Measurements from ENCODE around the gene SLC25A23. TPM values are rescaled to one million over a fixed set of nuclear protein-coding genes. Genes with fewer than 3 reads are reported as not detected.

SLC25A23 gene
- total RNA-seq, result 31.8 and 32.2 TPM in 2 replicates

DNA sequence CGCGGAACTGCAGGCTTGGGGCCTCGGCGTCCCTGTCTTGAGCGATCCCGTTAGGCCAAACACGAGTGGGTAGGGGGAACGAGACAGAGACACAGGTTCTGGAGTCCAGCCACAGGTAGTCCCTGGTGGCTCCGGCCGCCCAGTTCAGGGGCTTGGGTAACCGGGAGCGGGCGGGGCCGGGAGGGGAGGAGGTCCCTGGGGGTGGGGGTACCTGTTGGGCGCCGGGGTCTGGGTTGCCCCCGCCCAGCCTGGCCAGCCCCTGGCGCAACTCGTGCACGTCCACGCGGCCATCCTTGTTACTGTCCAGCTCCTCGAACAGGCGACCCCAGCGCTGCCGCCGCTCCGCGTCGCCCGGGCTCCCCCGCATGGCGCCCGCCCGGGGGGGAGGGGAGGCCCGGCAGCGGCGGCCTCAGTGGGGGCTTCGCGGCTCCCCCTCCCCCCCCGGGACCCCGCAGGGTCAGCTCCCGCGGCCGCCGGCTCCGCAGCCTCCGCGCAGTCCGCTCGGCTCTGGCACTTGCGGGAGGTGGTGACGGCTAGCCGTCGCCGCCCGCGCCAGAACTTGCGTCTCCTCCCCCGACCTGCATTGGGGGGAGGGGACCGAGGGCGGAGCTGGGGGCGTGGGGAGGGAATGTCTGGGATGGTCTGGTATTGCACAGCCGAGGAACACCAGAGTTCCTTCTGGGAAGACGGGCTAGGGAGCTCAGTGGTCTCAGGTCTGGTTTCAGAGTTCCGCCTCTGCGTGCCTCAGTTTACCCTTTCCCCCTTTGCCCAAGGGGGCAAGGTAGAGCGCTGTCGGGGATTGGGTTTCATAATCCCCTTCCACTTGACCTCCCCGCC, at the start of gene SLC25A23:
Gene SLC25A23 (minus strand): TSS at position 531 of the 837 bp plus-strand sequence. CDS start 164 bp downstream, at position 367.

DNA sequence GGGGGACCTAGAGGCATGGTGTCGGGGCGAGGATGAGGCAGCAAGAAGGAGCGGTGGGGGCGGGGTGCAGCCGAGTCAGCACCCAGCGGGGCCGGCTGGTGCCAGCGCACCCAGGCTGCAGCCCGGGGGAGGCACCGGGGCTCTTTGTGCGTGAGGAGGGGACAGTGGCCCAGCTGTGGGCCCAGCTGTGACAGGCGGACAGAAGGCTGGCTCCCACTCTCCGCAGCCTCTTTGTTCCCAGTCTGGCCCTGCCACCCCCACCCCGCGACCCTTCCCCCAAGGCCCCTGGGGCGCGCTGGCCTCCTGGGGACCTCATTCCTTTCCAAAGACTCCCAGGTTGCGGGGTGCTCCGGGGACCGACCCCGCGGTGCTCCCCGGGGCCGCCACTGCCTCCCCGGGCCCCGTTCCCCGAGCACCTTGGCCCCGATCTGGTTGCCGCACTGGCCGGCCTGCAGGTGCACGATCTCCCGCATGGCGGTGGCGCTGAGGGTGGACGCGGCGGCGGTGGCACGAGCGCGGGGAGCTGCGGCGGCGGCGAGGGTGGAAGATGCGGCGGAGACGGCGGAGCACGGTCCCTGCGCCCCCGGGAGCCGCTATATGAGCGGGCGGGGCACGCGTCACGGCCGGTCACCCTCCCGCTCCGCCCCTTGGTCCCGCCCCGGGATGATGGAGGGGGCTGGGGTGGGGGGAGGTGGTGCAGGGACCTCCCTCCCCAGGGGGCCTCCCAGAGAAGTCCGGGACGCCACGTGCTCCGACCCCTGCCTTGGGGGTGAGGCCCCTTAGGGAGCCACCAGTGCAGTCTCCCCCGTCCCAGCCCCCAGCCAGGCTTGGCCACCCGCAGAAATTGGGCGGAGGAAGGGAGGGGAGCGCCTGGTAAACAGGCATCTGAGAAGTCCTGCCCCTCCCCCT, 42.4 kb upstream of the SLC25A23 start, which contains the start of gene TUBB4A:
Gene TUBB4A (minus strand): TSS at position 570 of the 909 bp plus-strand sequence. CDS start 97 bp downstream, at position 473.

DNA sequence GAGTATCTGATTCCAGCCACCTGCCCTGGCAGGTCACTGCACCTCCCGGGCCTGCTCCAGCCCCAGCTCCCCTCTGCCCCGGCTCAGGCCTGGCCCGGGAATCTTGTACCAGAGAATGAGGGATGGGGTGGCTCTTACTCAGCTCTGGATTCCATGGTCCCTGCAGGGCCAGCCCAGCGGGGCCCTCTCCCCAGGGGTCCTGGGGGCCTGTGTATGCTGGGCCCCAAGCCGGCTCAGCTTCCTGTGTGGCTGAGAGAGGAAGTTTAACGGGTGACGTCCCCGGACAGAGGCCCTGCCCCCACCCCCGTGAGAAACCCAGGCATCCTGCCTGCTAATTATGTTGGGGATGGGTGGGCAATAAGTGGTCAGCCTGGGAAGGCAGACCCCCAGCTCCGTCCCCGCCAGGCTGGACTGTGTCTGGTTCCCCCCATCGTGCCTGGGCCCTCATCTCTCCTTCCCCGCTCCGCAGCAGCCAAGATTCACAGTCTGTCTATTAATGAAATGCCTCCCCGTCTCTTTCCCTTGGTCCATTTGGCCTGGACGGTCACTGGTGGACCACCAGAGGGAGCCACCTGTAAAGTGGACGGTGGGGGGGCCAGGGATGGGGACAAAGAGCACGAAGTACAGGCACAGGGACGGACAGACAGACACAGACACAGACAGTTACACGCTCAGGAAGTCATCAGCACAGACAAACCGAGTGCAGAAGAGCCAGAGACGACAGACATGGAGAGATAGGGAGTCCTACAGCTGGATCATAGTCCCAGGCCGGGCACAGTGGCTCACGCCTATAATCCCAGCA, 22.1 kb upstream of the SLC25A23 start, which contains the start of gene DENND1C:
Gene DENND1C (minus strand): TSS at position 247 of the 802 bp plus-strand sequence. CDS start 92 bp downstream, at position 155.

DNA sequence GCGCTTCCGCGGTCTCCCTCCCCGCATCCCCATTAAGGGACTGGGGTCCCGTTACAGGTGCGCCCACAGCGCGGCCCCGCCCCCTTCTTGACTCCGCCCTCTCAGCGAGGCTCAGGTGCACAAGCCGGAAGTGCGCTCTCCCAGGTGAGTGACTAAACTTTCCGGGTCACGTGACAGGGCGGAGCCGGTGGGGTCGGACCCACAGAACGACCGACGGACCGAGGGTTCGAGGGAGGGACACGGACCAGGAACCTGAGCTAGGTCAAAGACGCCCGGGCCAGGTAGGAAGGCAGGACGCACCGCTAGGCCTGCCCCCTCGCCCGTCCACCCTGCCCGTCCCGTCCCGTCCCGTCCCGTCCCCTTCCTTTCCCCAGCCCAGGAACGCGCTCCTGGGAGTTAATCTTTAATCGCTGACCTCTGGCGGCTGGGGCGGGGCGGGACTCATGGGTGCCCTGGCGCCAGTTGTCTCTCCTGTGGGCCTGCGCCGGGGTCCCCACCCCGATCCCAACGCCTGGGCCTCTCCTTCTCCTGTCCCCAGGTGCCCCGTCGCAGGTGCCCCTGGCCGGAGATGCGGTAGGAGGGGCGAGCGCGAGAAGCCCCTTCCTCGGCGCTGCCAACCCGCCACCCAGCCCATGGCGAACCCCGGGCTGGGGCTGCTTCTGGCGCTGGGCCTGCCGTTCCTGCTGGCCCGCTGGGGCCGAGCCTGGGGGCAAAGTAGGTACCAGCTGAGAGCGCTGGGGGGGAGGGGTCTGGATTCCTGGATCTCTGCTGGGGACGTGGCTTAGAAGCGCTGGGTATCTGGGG, 4.7 kb upstream of the SLC25A23 start, which contains the start of gene CRB3:
Gene CRB3 (plus strand): TSS at position 202 of the 804 bp plus-strand sequence. CDS start 431 bp downstream, at position 633.

DNA sequence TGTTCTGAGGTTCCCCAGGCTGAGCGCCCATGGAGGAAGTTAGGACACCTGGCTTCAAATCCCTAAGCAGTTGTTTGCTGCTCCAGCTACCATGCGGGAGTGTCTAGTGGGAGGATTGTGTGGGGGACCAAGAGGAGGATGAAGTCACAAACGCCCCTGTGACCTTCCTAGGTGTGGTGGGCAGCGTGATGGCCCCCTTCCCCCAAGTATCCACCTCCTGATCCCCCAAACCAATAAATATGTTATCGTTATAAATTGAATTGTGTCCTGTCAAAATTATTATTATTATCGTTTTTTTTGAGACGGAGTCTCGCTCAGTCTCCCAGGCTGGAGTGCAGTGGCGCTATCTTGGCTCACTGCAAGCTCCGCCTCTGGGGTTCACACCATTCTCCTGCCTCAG, 25.9 kb downstream of the SLC25A23 start, which contains the start of gene SLC25A41:
Gene SLC25A41 (minus strand): TSS at position 101 of the 400 bp plus-strand sequence. CDS start 70 bp downstream, at position 31.

DNA sequence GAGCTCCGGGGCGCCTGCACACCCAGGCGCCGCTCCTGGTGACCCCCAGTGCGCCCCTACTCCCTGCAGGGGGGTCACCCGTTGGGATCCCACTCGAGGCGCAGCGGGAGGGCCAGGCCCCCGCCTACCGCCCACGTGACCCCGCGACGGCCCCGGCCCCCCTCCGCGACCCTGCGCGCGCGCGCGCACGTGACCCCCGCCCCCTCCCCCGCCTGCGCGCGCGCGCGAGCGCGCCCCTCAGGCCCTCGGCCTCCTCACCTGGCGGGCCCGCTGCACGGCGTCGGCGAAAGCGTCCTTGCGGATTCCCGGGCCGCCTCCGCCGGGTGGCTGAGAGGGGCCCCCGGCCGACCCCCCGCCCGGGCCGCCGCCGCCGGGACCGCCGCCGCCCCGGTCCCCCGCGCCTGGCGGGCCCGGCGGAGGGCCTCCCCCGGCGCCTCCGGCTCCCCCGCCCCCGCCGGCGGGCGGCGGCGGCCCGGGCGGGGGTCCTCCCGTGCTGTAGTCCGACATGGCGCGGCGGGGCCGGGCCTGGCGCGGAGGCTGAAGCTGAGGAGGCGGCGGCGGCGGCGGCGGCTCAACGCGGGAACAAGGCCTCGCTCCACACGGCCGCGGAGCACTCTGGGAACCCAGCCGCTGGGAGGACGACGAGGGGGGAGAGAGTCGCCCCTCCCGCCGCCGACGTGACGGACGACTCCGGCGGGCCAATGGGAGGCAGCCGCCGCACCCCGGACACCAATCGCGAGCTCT, 35.2 kb downstream of the SLC25A23 start, which contains the start of gene KHSRP:
Gene KHSRP (minus strand): TSS at position 617 of the 744 bp plus-strand sequence. CDS start 110 bp downstream, at position 507.

DNA sequence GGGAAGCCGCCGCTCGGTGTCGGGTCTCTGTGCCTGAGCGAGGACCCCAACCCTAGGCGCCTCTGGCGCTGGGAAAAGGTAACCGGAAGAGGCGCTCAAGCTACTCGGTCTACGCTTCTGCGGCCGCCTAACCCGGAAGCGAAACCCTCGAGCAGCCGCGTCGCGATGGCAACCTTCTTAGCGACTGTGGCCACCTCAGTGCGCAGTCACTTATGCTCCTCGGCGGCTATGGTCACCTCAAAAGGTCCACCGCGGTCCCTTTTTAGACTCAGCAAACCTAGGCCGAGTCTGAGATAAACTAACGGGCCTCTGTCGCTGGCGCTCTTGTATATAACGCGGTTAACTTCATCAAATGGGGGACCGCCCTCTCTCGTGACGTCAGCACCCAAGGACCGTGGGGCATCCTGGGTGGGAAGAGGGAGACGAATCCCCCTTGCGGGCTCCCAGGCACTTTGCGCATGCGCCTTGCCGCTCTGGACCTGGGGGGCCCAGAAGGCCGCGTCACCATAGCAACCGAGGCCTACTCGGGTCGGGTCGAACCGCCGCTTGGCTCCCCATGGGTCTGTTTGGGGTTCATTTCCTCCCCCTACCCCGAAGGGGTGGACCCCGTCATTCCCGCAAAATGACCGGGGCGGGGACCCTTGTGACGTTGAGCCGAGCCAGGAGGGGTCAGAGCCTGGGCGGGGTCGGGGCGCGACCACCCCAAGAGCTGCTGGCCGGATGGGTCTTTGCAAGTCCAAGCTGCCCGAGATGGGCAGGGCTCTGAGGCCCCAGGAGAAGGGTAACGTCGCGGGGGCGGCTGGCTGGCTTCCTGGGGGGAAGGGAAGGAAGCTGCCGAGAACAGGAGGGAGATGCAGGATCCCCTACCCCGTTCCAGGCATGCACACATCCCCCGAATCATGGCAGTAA, 66.3 kb downstream of the SLC25A23 start, which contains the start of gene GTF2F1:
Gene GTF2F1 (minus strand): TSS at position 91 of the 909 bp plus-strand sequence. CDS start 169 bp downstream, outside the sequence.

Small RNA genes within 50 kb of the gene (small RNA-seq; reads per million reads assigned to genes)
- not detected for gene AC010503.2
- not detected for gene MIR6790

Other genes with a start within 250 kb of the SLC25A23 start
- gene MLLT1, start 179.8 kb downstream of the SLC25A23 start, total RNA-seq, result 19.8 and 23.0 TPM in 2 replicates
- not detected in 2 replicates for gene ACER1, start 126.2 kb downstream of the SLC25A23 start, total RNA-seq
- gene CLPP, start 98.3 kb downstream of the SLC25A23 start, total RNA-seq, result 58.9 and 77.5 TPM in 2 replicates
- 25.6 and 27.5 TPM in 2 replicates for gene ALKBH7, start 87.0 kb downstream of the SLC25A23 start, total RNA-seq
- gene PSPN, start 83.9 kb downstream of the SLC25A23 start, total RNA-seq, result 0.93 and 1.1 TPM in 2 replicates
- gene GTF2F1, start 66.6 kb downstream of the SLC25A23 start, total RNA-seq, result 40.4 and 45.8 TPM in 2 replicates
- 148 and 197 TPM in 2 replicates for gene KHSRP, start 35.0 kb downstream of the SLC25A23 start, total RNA-seq
- gene SLC25A41, start 26.0 kb downstream of the SLC25A23 start, total RNA-seq, result 0.27 TPM in 1 of 2 replicates, not detected in the other
- gene CRB3, start 4.5 kb upstream of the SLC25A23 start, total RNA-seq, result not detected in 2 replicates
- not detected in 2 replicates for gene DENND1C, start 22.0 kb upstream of the SLC25A23 start, total RNA-seq
- gene TUBB4A, start 42.5 kb upstream of the SLC25A23 start, total RNA-seq, result not detected in 2 replicates
- 0.40 and 0.79 TPM in 2 replicates for gene TNFSF9, start 71.2 kb upstream of the SLC25A23 start, total RNA-seq
- not detected in 2 replicates for gene CD70, start 131.4 kb upstream of the SLC25A23 start, total RNA-seq
- not detected in 2 replicates for gene TNFSF14, start 210.4 kb upstream of the SLC25A23 start, total RNA-seq

Measured in thoracic aorta endothelial cell (primary cell).